Breast epithelium (tissue), 3 donors: ENCODE data around the gene EPS8L1.

Experiments used
- CTCF ChIP-seq, 3 donors: fragments of 450-650 bp; IDR thresholded peaks; one replicate each; pipeline ENCODE4 v1.5.1; 2016 to 2017; ENCODE audit warnings: antibody characterized with exemption in 3 of 3, mild to moderate bottlenecking in 3 of 3, moderate library complexity in 3 of 3
- POLR2A ChIP-seq: fragments of 450-650 bp; IDR thresholded peaks from one replicate; pipeline ENCODE4 v1.6.1; 2016; ENCODE audit warnings: antibody characterized with exemption, mild to moderate bottlenecking, moderate library complexity
- POLR2AphosphoS5 ChIP-seq, 3 donors: sonication (generic); formaldehyde crosslinking; IDR thresholded peaks; one replicate each; pipeline ENCODE4 v1.6.1; 2017; ENCODE audit warnings: antibody characterized with exemption in 3 of 3

GRCh38 chr19:55134736-55135135 lies 59.1 kb downstream of the EPS8L1 start:
- TF ChIP-seq CTCF (IDR thresholded peaks at IDR 0.05), result no peak
- no peak for TF ChIP-seq POLR2AphosphoS5 (IDR thresholded peaks at IDR 0.05)
- no peak for TF ChIP-seq POLR2A
